HG03469 (cell line): ENCODE results near the gene ATXN2.
"Not testable (repeated sequence)": the region's sequence is repeated elsewhere in the genome, so short reads cannot be mapped to it uniquely, and the experiment has no call there.

Experiments
- ATAC-seq: cut with Tn5 transposase; IDR thresholded peaks from one replicate; pipeline ENCODE4 v1.9.1; 2021; ENCODE audit warnings: mild to moderate bottlenecking, moderate library complexity, moderate number of reproducible peaks; ENCODE audit not compliant: unreplicated experiment

ATXN2 gene

GRCh38 chr12:111573476-111573875 is 25.6 kb downstream of the ATXN2 start:
- ATAC-seq, result no peak

- ATAC-seq, result no peak
These were observed 28.8 kb downstream of the ATXN2 start for GRCh38 chr12:111570084-111570961.

- ATAC-seq, result no peak
These were observed 29.6 kb downstream of the ATXN2 start for GRCh38 chr12:111569363-111570083.

DNA sequence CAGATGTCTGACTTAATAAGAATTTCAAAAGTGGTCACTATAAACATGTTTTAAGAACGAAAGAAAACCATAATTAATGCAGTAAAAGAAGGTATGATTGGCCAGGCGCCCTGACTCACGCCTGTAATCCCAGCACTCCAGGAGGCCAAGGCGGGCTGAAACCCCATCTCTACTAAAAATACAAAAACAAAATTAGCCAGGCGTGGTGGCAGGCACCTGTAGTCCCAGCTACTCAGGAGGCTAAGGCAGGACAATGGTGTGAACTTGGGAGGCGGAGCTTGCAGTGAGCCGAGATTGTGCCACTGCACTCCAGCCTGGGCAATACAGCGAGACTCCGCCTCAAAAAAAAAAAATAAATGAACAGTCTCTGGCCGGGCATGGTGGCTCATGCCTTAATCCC is 38.3 kb downstream of the ATXN2 start:
- ATAC-seq, result not testable (repeated sequence)

DNA sequence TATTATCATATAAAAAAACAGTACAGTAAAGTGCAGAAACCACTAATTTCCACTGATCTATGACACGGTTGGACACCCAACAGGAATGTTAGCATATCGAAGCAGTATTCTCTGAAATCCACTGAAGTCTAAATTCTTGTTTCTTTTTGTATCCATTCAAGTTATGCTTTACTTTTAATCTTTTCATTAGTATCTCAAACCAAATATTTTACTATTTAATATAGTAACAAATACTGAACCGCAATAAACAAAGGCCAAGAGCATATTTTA is 41.1 kb downstream of the ATXN2 start:
- ATAC-seq, result no peak

DNA sequence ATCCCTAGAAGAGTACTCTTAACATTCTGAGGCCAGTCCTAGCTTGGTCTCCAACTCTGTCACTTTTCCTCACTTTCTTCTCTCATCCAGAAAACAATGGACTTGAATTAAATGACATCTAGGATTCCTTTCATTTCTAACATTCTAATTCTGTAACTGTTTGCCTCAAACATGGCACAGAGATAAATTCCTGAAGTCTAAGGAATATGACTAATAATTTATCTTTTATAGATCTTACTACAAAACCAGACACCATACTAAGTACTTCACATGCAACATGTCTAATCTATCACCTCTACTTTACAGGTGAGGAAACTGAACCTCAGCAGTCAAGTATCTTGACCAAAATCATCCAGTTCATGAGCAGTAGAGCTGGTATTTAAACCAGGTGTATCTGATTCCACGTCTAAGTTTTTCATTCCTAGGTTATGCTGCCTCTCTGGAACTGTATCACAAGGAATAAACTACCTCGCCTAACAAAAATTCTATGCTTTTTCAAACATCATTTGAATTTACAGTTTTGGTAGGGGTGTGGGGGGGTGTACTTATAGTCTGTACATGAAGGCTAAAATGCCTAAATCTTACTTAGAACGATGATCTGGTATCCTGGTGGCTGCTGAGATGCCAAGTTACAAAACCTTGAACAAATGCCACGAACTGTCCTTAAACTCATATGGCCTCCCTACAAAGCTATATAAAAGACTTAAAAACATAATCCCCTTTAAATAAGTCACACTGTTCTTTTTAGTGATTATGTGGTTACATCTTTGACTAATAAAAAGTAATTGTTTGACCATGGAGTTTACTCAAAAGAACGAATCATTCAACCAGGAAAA is 41.6 kb downstream of the ATXN2 start:
- no peak for ATAC-seq

GRCh38 chr12:111556676-111557075 is 42.4 kb downstream of the ATXN2 start:
- ATAC-seq, result no peak

DNA sequence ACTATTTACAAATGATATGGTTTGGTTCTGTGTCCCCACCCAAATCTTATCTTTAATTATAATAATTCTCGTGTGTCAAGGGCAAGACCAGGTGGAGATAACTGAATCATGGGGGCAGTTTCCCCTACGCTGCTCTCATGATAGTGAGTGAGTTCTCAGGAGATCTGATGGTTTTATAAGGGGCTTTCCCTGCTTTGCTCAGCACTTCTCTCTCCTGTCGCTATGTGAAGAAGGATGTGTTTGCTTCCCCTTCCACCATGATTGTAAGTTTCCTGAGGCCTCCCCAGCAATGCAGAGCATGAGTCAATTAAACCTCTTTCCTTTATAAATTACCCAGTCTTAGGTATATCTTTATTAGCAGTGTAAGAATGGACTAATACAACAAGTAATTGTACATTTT is 43.8 kb downstream of the ATXN2 start:
- not testable (repeated sequence) for ATAC-seq

DNA sequence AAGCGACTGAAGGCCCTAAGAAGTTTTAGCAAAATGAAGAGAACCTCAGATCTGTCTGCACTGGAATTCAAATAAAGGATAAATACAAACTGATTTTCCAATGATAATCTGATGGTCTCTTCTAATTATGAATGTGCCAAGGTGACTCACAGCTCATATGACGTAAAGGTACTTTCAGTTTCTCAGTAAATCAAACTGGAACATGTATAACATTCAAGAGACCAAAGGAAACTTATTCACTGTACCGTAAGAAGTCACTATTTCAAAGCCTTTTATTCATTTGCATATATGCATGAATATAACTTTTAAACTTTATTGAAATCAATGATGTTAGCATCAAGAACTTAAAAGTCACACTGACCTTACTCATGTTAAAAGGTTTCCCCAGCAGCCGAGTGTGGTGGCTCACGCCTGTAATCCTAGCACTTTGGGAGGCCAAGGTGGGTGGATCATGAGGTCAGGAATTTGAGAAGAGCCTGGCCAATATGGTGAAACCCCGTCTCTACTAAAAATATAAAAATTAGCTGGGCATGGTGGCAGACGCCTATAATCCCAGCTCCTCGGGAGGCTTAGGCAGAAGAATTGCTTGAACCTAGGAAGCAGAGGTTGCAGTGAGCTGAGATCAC is 52.2 kb downstream of the ATXN2 start:
- ATAC-seq, result no peak

GRCh38 chr12:111546171-111546570 is 52.9 kb downstream of the ATXN2 start:
- ATAC-seq, result no peak

DNA sequence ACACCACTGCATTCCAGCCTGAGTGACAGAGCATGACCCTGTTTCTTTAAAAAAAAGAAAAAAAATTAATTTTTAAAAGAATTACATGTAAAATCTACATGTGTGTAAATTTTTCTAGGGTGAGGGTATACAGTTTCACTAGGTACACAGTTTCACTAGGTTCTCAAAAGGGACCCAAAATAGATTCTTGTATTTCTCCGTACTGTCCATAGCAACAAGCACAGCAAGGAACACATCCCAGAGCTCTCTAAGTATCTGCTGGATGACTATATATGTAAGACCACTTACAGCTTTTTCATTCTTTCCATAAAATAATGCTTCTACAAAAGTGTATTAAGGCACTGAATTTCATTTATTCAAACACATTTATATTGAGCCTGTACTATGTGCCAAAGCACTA is 55.1 kb downstream of the ATXN2 start:
- no peak for ATAC-seq

DNA sequence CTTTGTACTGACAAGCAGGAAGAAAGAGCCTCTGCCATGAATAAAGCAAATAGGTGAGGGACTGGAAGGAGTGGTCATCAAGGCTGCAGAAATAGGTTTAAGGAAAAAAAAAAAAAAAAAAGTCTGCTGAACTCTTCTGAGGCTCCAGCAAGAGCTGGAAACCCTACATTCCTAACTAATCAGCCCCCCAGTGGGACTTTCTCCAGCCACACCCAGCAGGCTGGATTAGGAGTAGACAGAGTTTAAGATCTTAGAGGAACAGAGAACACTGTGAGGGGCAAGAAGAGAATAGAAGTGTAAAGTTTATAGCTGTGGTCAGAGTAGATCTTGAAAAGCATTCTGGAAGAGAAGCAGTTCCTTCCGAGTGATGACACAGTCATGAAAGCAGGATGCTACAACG is 66.4 kb downstream of the ATXN2 start:
- ATAC-seq, result no peak

GRCh38 chr12:111529424-111530368 is 69.4 kb downstream of the ATXN2 start:
- ATAC-seq, result no peak

- ATAC-seq, result no peak
These were observed 75.4 kb downstream of the ATXN2 start for GRCh38 chr12:111523587-111524167.

GRCh38 chr12:111521801-111522200 is 77.3 kb downstream of the ATXN2 start:
- no peak for ATAC-seq

DNA sequence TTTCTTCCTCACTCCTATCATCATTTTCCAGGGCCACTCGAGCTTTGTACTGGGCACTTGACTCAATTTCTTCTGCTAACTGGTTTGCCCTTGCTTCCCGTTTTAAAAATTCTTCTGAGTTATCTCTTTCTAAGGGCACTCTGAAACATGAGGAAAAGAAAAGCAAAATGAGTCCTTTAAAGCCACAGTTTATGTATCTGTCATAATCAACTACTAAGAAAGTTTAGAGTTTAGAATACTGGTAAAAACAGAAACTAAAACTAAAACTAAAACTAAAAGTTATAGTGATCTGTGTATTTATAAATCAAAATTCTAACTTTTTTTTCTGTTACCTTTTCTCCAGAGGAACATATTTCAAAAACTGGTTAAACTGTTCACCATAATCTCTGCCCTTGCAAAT is 79.2 kb downstream of the ATXN2 start:
- ATAC-seq, result no peak

DNA sequence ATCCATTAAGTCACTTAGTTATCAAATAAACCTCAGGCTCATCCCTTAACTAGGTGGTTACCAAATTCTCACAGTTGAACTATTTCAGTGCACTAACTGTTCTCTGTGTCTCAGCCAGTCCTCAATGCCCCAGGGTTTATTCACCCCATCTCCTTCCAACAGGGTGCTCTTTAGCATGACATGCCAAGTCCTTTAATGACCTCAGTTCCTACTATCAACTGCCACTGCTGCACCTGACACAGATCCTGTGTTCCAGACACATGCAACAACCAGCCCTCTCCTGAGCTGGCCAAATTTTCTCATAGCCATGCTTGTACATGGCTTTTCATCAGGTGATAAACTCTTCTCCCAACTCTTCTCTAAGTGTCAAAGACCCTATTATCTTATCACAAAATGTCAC is 80.0 kb downstream of the ATXN2 start:
- ATAC-seq, result no peak

DNA sequence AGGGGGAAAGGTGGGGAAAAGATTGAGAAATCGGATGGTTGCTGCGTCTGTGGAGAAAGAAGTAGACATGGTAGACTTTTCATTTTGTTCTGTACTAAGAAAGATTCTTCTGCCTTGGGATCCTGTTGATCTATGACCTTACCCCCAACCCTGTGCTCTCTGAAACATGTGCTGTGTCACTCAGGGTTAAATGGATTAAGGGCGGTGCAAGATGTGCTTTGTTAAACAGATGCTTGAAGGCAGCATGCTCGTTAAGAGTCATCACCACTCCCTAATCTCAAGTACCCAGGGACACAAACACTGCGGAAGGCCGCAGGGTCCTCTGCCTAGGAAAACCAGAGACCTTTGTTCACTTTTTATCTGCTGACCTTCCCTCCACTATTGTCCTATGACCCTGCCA is 91.4 kb downstream of the ATXN2 start:
- ATAC-seq, result not testable (repeated sequence)

- ATAC-seq, result not testable (repeated sequence)
These were observed 91.9 kb downstream of the ATXN2 start for GRCh38 chr12:111507258-111507657.

DNA sequence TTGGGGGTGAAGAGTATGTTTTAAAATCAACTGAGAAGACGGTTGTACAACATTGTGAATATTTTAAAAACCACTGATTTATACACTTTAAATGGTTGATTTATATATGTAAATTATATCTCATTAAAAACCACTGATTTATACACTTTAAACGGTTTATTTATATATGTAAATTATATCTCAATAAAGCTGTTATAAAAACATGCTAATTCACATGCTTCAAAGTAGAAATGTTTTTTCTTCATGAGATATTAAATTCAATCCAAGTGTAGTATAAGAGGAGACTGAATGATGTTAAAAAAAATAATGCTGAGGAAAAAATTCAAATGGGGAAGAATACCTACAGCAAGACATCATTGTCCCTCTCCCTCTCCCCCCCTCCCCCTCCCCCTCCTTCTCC is 92.9 kb downstream of the ATXN2 start:
- no peak for ATAC-seq
